Stimulated activated CD4-positive, alpha-beta T cell treated with anti-CD3 and anti-CD28 coated beads, TNF-alpha, amount 100 ng/mL, for 24 hours (primary cell): Measurements from ENCODE around the gene GRID1.

ENCODE experiments used
- DNase-seq, 3 experiments: peaks; one replicate each; pipeline ENCODE4 v3.0.0-alpha.2; 2020; ENCODE audit warnings: low read depth in 3 of 3

The GRID1 gene

DNA sequence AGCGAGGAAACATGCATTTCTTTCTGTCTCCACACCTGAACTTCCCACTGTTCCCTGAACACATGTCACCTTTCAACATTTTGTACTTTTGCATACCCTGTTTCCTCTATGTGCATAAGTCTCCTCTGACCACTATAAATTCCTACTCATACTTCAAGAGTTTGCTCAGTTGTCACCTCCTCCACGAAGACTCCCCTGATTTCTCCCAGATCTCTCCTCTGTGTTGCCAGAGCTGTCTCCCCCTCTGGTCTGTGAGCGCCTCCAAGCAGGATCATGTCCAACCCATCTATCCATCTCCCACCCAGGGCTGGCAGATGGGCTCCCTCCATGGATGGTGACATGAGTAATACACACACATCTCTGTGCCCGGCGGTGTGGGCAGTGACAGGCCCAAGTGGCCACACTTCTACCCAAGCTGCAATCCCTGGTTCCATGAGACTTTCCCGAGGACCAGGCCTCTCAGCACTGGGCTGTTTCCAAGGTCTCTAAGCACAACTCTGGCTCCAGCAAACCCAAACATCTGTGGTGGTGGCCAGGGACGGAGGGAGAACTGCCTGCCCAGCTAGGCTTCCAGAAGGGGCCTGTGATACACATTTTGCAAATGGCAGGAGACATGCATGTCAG lies 135.9 kb downstream of the GRID1 start:
- DNase-seq = no peak

DNA sequence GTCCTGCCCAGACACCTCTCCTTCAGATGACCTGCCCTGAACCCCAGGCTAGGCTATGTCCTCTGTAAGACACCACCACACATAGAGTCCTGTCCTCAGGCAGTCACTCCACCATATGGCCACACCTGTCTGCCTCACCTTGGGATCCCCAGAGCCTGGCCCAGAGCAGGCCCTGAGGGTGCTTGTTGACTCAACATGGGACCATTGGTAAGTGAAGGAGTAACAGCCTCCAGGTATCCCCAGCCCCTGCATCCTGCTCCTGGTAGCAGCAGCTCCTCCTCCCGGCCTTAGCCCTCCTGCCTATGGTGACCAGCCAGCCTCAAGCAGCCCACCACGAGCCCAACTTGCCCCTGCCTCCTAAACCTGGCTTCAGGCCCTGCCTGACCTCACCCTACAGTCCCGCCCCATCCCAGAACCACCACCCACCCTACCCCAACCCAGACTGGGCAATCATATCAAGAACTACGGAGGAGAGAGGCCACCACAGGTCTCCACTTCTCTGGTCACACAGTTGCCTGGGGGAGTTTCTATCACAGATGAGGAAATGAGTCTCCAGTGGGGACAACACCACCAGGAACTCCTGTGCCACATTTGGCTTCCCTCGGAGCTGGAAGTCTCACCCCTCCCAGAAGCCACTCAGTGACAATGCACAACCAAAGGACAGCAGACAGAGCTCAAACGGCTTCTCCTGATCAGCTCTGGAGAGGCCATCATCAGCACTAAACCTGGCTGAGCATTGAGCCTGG lies 136.6 kb downstream of the GRID1 start:
- DNase-seq = no peak

DNA sequence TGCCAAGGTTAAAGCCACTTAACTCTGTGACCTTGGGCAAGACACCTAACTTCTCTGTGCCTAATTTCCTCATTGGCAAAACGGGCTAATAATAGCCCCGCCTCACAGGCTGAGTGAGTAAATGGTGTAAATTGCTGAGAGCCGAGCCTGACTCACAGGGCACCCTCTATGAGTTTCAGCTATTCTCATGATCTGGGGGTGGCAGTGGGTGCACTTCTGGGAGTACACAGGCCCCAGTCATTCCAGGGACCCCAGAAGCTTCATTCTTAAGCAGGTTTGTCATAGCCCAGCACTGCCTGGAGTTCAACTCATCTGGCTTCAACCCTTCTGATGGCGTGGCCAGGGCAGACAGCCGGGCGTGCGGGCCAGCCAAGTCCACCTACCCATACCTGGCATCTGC lies 137.2 kb downstream of the GRID1 start:
- DNase-seq = no peak

DNA sequence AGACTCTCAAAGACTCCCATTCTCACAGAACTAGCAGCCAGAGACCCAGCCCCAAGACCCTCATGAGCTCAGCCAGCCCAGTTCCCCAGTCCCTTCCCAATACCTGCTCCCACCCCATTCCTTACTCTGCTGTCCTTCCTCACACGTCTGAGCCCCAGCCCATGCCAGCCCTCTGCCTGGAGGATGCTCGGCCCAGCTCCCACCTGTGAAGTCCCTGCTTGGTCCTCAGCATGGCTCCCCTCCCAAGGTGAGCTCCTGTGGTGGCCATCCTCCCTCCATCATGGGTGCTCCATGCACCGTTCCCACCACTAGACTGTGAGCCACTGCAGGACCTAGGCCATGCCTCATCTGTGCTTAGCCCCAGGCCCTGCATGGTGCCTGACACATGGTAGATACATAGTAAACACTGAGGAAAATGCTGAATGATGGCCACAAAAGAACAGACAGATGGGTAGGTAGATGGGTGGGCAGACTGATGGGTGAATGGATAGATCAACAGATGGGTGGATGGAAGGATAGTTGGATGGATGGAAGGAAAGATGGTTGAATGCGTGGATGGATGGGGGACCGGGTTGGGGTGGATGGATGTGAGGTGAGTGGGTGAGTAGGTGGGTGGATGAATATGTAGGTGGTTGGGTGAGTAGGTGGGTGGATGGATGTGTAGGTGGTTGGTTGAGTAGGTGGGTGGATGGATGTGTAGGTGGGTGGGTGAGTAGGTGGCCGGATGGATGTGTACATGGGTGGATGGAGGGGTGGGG lies 138.9 kb downstream of the GRID1 start:
- no peak for DNase-seq

DNA sequence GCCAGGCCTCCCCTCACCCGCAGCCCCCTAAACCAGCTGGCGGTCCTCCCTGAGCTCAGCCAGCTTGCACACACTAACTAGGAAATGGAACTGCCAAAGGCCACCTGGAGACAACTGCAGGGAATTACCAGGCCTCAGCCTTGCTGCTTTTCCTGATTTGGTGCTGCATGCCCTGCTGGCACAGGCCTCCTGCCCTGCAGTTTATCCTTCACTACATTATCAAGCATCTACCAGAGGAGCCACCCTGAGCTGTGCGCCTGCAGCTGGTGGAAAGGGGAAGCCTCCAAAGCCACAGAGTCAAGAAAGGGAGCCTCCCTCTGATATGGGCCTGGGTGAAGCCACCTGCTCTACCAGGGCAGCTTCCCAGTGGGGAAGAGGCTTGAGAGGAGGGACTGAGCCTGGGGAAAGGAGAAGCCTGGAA lies 139.8 kb downstream of the GRID1 start:
- no peak for DNase-seq

DNA sequence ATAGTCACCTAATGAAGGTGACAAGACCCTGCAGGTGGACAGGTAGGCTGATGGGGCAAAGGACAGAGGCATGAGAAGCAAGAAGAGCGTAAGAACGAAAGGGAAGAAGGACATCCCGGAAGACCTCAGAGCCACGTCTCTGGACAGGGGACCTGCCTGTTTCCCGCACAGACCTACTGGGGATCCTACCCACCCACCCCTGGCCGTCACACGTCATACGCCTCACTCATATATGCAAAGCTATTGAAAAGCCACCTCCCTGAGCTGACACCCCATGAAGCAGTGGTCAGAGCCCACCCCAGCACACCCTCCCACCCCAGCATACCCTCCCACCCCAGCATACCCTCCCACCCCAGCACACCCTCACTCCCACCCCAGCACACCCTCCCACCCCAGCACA lies 140.6 kb downstream of the GRID1 start:
- no peak for DNase-seq

DNA sequence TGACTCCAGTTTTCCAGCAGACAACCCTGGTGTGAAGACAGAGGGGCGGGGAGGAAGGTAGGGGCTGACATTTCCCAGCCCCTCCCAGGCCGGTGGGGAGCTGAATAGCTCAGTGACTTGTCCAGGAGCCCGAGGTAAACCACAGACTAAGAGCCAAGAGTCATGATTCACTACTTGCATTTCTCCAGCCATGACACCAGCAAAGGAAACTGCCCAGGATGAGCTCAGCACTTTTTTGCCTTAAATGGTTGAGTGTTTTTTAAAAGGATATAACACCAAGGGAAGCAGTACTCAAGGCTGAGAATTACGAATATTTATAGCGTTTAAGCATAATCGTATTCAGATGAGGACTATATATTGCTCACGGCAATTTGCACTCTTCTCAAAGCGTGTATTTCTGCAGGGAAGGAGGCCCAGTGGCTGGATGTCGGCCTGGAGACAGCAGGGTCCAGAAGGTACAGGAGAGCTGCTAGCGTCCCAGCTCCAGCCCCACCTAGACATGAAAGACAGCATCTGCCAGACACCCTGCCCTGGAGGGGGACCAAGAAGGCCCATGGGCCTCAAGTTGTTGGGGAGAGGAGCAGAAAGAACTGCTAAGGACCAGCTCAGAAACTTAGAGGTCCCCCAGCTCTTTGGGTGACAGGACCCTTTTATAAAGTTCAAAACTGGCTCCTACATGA lies 141.4 kb downstream of the GRID1 start:
- DNase-seq = no peak

DNA sequence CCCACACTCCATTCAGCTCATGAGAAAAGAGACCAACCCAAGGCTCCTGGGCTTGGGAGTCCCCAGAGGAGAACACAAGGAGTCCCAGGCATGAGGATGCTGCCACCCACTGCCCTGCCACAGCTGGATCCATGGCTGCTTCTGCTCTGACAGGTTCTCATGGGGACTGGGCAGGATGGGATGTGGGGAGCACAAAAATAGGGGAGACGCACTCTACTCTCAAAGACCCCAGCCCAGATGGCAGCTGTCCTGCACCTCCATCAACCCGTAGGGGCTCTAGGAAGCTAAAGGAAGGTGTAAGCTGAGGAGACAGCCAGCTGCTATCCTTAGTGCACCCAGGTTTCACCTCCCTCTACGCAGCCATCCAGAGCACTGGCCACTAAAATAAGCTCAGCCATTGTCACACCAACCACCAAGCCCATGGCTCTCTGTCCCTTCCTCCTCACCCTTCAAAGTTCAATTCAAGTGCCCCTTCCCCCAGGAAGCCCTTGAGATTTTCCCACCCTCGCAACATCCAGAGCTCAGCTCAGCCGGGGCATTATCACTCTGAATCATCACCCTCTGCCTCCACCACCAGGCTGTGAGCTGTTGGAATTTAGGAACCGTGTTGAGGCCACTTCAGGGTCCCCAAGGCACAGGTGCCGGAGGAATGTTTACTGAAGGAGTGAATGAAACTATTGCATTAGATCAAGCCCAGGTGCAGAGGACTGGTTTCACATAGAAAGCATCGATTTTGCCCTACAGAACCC lies 142.1 kb downstream of the GRID1 start:
- DNase-seq = no peak

DNA sequence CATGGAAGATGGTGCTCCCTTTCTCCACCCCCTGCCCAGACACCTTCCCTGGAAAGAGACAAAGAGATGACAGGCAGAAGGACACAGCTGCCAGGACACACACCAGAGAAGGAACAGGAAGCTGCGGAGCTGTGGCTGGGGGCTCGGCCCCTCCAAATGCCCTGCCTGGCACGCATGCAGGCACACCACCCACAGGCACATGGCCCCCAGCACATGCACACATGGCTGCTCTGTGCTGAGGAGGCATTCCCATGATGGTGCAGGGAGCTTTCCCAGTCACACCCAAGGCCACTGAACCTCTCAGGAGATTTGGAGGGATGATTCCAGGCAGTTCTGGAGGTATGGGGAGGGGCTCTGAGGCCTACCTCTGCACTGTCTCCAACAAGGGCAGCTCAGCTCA lies 143.3 kb downstream of the GRID1 start:
- DNase-seq = no peak

DNA sequence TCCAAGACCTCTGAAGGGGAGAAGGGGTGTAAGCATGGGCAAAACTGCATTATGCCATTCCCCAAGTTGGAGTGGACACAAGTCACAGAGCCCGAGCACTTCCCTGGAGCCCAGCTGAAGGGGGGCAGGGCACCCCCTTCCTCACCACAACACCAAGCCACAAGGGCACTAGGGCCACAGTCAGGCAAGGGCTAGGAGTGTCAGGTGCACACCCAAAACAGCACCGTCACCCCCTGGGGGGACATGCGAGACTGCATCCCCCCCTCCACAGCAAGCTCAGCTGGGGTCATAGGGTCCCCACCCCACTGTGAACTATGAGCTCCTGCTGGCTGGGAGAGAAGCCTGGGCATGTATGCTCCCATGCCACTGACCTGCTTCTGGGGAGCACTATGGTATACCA lies 143.9 kb downstream of the GRID1 start:
- DNase-seq = no peak

DNA sequence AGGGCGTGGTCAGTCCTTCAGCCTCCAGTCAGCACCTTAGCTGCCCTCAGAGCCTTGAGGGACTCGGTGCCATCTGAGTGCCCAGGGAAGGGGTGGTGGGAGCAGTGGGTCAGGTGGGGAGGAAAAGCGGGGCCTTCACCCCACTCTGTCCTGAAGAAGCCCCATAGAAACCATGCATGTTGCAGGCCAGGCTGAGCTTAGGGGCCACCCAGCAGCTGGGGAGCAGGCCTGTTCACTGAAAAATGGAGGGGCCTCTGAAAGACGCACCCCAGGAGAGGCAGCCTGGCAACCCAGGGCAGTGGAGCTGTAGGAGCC lies 144.3 kb downstream of the GRID1 start:
- DNase-seq = no peak

DNA sequence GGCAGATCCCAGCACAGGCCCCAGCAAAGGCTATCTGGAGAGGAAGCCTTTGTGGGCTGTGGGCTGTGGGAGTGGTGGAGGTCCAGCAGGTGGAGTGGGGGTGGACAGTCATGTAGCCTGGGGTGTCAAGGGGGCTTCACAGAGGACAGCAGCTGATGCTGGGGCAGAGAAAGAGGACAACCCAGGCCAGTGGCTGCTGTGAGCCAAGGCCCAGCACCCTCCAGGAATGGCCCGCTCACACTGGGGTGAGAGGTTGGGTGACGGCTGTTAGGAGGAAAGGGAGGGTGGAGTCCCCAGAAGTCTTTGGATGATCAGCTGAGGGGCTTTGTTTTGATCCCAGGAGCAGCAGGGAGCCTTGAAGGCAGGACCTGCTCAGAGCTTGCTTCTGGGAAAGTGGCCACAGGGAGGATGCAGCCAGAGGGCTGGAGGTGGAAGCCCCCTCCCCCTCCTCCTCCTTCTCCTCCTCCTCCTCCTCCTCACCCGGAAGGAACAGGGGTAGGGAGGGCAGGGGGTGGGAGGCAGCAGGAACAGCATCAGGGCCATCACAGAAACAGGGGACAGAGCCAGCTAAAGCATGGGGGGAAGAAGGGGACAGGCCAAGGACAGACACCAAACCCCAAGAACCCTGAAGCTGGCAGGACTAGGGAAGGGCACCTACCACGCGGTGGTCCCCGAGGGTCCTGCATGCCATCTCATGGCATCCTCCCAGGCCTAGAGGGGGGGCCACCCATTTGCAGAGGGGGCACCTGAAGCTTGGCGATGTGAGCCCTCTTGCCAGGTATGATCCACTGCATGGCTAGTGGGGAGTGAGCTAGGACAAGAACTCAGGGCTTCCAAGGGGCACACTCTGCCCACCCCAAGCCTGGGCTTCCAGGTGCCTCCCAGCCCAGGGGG lies 144.9 kb downstream of the GRID1 start:
- no peak for DNase-seq

DNA sequence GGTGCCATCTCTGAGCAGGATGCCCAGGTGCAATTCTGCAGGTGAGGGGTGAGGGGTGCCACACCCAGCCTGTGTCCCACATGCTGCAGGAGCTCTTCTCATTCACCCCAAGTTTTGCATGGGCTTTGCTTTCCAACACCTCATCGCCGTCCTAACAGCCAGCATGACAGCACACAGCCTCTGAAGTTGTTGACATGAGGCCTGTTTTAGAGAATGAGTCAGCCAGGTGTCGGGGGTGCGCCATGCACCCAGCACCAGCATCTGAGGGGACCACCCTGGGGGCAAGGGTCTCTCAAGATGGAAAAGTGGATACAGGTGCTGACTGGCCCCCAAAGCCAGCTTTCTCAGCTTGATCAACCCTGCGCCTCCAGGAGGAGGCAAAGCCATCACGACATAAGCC lies 146.0 kb downstream of the GRID1 start:
- no peak for DNase-seq

DNA sequence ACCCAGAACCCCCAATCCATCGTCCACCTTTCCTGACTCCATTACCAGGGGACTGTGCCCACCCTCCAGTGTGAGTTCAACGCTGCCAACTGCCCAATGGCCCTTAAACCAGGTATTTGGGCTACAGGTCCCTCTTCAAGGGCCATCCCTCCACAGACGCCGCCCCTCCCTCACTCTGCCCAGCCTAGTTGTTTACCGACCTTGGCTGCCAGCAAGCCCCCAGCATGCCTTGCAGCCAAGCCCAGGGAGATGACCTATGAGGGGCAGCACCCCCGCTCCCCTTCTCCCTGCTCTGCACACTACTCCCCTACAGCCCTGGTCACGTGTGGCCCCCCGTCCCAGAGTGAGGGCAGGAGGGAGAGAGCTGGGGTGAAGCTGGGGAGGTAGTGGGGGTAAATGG lies 147.3 kb downstream of the GRID1 start:
- no peak for DNase-seq

DNA sequence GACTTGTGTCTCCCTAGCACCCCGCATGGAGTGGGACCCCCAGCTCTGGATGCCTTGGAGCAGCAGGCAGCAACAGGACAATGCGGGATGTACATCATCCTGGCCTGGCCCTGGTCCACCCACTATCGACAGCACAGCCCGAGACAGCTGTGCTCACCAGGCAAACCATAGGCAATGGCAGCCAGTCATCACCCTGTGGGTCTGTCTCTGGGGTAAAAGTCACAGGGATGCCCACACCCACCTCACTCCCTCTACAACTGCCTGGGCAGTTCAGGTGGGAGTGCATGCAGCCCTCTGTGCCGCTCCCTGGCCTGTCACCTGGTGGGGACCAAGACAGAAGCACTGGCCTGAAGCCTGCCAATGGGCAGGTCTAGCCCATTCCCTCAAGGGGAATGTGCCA lies 147.8 kb downstream of the GRID1 start:
- DNase-seq = no peak

DNA sequence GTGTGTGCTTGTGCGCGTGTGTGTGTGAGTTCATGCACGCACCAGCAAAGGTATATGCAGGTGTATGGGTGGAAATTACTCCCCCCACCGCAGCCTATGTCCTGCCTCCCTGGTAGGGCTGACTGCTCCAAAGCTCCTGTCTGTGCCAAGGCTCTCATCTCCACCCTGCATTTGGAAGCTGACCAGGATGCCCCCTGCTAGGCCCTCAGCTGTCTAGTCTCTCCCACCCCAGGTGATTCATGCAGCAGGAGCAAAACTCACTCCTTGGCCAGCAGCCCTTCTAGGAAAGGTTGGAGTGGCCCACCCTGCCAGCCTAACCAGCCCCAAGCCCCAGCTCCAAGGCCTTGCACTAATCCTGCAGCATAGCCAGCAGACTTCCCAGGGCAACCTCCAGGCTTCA lies 148.4 kb downstream of the GRID1 start:
- no peak for DNase-seq

DNA sequence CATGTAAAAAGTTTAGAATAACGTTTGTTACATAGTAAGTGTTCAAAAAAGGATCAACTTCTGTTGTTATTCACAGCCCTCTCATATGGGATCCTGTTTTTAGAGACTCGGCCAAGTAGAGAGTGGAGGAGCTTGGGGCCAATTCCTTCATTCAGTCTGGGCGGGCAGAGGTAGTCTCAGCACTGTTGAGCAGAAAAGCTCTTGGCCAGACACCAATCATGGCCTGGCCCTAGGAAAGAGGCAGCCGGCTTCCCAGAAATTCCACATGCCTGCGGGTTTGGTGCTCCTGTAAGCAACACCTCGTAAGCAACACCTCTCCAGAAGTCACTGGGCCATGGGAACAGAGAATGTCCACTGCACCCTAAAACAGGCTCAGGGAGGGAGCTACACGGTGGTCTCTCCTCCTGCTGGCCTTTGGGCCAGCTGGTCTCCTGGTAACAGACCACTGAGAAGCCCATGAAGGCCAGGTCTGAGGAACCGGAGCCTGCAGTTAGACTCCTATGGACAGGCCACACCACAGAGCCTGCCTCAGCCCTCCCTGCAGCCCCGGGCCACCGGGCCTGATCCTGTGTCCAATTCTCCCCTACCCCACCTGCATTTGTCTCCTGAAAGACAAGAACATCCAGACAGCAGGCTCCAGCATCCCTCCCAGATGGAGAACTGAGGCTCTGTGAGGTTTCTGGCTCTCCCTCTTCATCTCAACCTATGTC lies 149.1 kb downstream of the GRID1 start:
- no peak for DNase-seq

DNA sequence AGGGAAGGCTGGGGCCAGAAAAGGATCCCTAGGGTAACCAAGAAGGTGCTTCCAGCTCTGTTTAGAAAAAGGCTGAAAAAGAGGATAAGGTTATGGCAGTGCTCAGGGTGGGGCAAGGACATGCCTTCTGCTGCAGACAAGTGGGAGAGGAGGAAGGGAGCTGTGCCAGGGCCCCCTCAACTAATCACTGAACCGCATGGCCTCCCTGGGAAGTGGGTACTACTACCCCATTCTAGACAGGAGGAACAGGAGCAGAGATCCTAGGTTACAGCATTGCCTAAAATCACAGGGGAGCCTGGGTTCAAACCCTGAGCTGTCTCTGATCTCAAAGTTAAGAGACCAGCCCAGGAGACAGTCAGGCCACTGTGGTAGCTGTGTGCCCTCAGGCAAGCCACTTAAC lies 149.7 kb downstream of the GRID1 start:
- no peak for DNase-seq

DNA sequence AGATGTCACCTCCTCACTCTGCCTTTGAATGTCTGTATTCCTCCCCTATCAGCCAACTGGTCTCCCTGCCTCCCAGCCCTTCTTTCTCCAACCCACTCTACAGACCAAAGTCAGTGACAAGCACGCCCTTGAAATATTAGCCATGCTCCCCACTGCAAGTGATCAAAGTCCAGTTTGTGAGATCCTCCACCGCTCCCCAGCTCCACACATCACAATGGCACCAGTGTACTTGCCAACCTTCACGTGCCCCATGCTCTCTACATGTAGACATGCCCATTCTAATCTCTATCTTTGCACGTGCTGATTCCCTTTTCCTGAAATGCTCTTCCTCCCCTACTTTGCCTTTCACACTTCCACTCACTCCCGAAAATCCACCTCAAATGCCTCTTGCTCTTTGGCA lies 150.9 kb downstream of the GRID1 start:
- no peak for DNase-seq

DNA sequence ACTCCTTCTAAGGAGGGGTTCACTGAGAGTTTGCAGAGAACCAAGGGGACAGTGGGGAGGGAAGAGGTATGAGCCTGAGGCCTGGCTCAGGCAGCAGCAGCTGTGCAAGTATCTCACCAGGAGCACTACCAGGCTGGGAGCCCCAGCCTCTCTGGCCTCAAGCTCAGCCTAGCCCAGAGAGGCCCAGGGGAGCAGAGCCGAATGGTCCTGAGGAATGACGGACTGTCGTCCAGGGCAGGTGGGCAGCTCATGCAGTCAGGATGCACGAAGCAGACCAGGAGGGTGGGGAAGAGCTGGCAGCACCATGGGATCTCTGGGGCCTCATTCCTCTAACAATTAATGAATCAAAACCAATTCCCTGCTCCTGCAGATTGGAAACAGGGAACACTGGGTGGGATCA lies 151.5 kb downstream of the GRID1 start:
- no peak for DNase-seq
